Duodenal mucosa (tissue), 2 donors: Measurements from ENCODE around the gene LENG1.

Source experiments
- H3K27ac ChIP-seq: one replicate; pipeline ENCODE4 v1.7.0; 2013; ENCODE audit warnings: low read depth, low read length
- H3K27me3 ChIP-seq, 2 donors: one replicate each; pipeline ENCODE4 v1.7.0; 2013; ENCODE audit warnings: low read length in 2 of 2, control low read depth in 1 of 2; ENCODE audit not compliant: insufficient read depth in 2 of 2, control insufficient read depth in 1 of 2
- H3K36me3 ChIP-seq, 2 donors: one replicate each; pipeline ENCODE4 v1.7.0; 2013; ENCODE audit warnings: low read length in 2 of 2, control low read depth in 1 of 2; ENCODE audit not compliant: insufficient read depth in 2 of 2, control insufficient read depth in 1 of 2
- H3K4me1 ChIP-seq, 2 donors: one replicate each; pipeline ENCODE4 v1.7.0; 2013; ENCODE audit warnings: low read length in 2 of 2, control low read depth in 1 of 2; ENCODE audit not compliant: insufficient read depth in 2 of 2, control insufficient read depth in 1 of 2
- H3K4me3 ChIP-seq, 2 donors: one replicate each; pipeline ENCODE4 v1.7.0; 2013; ENCODE audit warnings: low read length in 2 of 2, low read depth in 1 of 2
- H3K9ac ChIP-seq, 2 donors: one replicate each; pipeline ENCODE4 v1.7.0; 2013; ENCODE audit warnings: low read length in 2 of 2, low read depth in 1 of 2
- H3K9me3 ChIP-seq, 2 donors: one replicate each; pipeline ENCODE4 v1.7.0; 2013; ENCODE audit warnings: low read length in 2 of 2, control low read depth in 1 of 2; ENCODE audit not compliant: control insufficient read depth in 1 of 2

LENG1 gene

GRCh38 chr19:54142166-54142780, 17.2 kb downstream of the LENG1 start:
- H3K4me1 ChIP-seq = peaks cover 28 to 33% of the 10 kb centered on the region in 2 donors
- no peaks in the 10 kb centered on the region for H3K27me3 ChIP-seq
- no peak overlapping the region for H3K27ac ChIP-seq
- H3K9me3 ChIP-seq = no peaks in the 10 kb centered on the region
- no peak overlapping the region for H3K4me3 ChIP-seq
- no peak overlapping the region for H3K9ac ChIP-seq
- peaks cover 44 to 59% of the 10 kb centered on the region in 2 donors for H3K36me3 ChIP-seq

- H3K9ac ChIP-seq = no peak overlapping the region
- peaks cover 31 to 37% of the 10 kb centered on the region in 2 donors for H3K4me1 ChIP-seq
- H3K36me3 ChIP-seq = peaks cover 35 to 50% of the 10 kb centered on the region in 2 donors
Observed at GRCh38 chr19:54141356-54141755, 18.2 kb downstream of the LENG1 start.

GRCh38 chr19:54138489-54139256, 20.8 kb downstream of the LENG1 start:
- Histone ChIP-seq H3K9me3 (no peaks in the 10 kb centered on the region), H3K27ac (no peak overlapping the region), H3K36me3 (peaks cover 11 to 23% of the 10 kb centered on the region in 2 donors), H3K9ac (peak overlapping the region; percentile 57 to 72), H3K4me3 (peak overlapping the region; percentile 63 to 72), H3K27me3 (no peaks in the 10 kb centered on the region), H3K4me1 (peaks cover 38 to 45% of the 10 kb centered on the region in 2 donors)

More at GRCh38 chr19:54141356-54141755, 18.2 kb downstream of the LENG1 start:
- no peaks in the 10 kb centered on the region for H3K9me3 ChIP-seq
- H3K27ac ChIP-seq = no peak overlapping the region
- no peaks in the 10 kb centered on the region for H3K27me3 ChIP-seq
- H3K4me3 ChIP-seq = no peak overlapping the region

GRCh38 chr19:54137699-54138488, 21.6 kb downstream of the LENG1 start, which contains the start of gene CNOT3:
Gene CNOT3 (plus strand): TSS chr19:54137762. CDS start chr19:54142979, 5,217 bp downstream.
- Histone ChIP-seq H3K27me3 (no peaks in the 10 kb centered on the region), H3K27ac (peak within 1 kb of the TSS; percentile 71)

GRCh38 chr19:54136864-54137698, 22.4 kb downstream of the LENG1 start:
- Histone ChIP-seq H3K27me3 (no peaks in the 10 kb centered on the region), H3K27ac (no peak overlapping the region), H3K9ac (peak overlapping the region; percentile 71 to 72), H3K36me3 (peaks cover 0 to 10% of the 10 kb centered on the region in 2 donors), H3K9me3 (no peaks in the 10 kb centered on the region), H3K4me3 (peak overlapping the region; percentile 83 to 90), H3K4me1 (peaks cover 38 to 45% of the 10 kb centered on the region in 2 donors)

More at GRCh38 chr19:54137699-54138488, 21.6 kb downstream of the LENG1 start, which contains the start of gene CNOT3:
- peak within 1 kb of the TSS; percentile 71 to 72 for H3K9ac ChIP-seq
- H3K9me3 ChIP-seq = no peaks in the 10 kb centered on the region
- H3K36me3 ChIP-seq = peaks cover 5 to 16% of the 10 kb centered on the region in 2 donors
- H3K4me1 ChIP-seq = peaks cover 38 to 45% of the 10 kb centered on the region in 2 donors
- H3K4me3 ChIP-seq = peak within 1 kb of the TSS; percentile 83 to 90

- H3K27ac ChIP-seq = no peak overlapping the region
- no peaks in the 10 kb centered on the region for H3K27me3 ChIP-seq
- peak overlapping the region; percentile 50 to 71 for H3K9ac ChIP-seq
- H3K9me3 ChIP-seq = no peaks in the 10 kb centered on the region
- peaks cover 34 to 40% of the 10 kb centered on the region in 2 donors for H3K4me1 ChIP-seq
- peak overlapping the region; percentile 83 to 90 for H3K4me3 ChIP-seq
- peaks cover 4 to 9% of the 10 kb centered on the region in 2 donors for H3K36me3 ChIP-seq
Observed at GRCh38 chr19:54136086-54136863, 23.2 kb downstream of the LENG1 start.

GRCh38 chr19:54133957-54134590, 25.4 kb downstream of the LENG1 start:
- Histone ChIP-seq H3K9me3 (no peaks in the 10 kb centered on the region), H3K27ac (no peak overlapping the region), H3K27me3 (no peaks in the 10 kb centered on the region)

GRCh38 chr19:54133312-54133956, 26.1 kb downstream of the LENG1 start:
- H3K27me3 ChIP-seq = no peaks in the 10 kb centered on the region
- peaks cover 14 to 20% of the 10 kb centered on the region in 2 donors for H3K36me3 ChIP-seq

More at GRCh38 chr19:54133957-54134590, 25.4 kb downstream of the LENG1 start:
- no peak overlapping the region for H3K9ac ChIP-seq
- peaks cover 15 to 19% of the 10 kb centered on the region in 2 donors for H3K4me1 ChIP-seq
- H3K4me3 ChIP-seq = no peak overlapping the region
- H3K36me3 ChIP-seq = peaks cover 14 to 16% of the 10 kb centered on the region in 2 donors

More at GRCh38 chr19:54133312-54133956, 26.1 kb downstream of the LENG1 start:
- Histone ChIP-seq H3K9ac (no peak overlapping the region), H3K27ac (no peak overlapping the region), H3K4me3 (no peak overlapping the region), H3K9me3 (no peaks in the 10 kb centered on the region), H3K4me1 (peaks cover 10 to 12% of the 10 kb centered on the region in 2 donors)
